Breast epithelium (tissue), 3 donors: ENCODE results near the gene TNF.

ENCODE experiments used
- POLR2A ChIP-seq: fragments of 450-650 bp; IDR thresholded peaks from one replicate; pipeline ENCODE4 v1.6.1; 2016; ENCODE audit warnings: antibody characterized with exemption, mild to moderate bottlenecking, moderate library complexity
- POLR2AphosphoS5 ChIP-seq, 3 donors: sonication (generic); formaldehyde crosslinking; IDR thresholded peaks; one replicate each; pipeline ENCODE4 v1.6.1; 2017; ENCODE audit warnings: antibody characterized with exemption in 3 of 3
- TF ChIP-seq, protein P1 (sequence below), 3 donors: fragments of 450-650 bp; IDR thresholded peaks; one replicate each; pipeline ENCODE4 v1.5.1; 2016 to 2017; ENCODE audit warnings: antibody characterized with exemption in 3 of 3, mild to moderate bottlenecking in 3 of 3, moderate library complexity in 3 of 3

DNA sequence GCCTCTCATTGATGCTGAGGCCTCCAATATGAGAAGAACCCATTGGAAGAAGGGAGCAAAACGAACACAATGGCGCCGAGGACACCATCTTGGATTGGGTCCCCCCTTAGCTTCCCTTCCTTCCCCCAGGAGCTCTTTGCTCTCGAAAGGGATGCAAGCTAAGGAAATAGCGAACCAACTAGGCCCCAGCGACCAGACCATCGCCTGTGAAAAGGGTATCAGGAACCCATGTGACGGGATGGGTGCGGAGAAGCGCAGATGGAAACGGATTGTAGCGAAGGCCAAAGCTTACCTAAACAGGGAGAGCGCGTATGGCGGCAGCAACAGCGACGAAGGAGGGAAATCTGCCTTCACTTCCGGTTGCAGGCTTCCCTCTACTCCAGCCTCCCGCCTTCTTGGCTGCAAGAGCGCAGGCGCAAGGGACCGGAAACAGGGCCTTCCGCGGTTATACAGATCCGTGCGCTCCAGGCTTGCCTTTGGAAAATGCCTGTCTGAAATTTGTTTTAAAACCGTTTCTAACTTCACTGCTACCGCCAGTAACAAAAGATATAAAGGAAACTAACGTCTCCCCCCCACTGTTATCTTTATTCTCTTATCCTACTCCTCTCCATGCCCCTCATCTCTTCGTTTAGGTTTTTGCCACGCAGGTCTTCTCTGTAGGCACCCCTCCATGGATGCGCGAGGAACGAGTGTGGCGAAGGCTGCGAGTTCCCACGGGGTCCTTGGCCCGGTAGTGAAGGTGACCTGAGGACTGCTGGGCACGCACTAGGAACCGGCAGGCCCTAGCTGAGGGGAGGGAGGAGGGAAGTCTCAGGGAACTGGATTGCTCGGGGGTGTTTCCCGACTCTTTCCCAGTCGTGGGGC is 33.5 kb upstream of the TNF start, which contains the start of gene DDX39B:
- TF ChIP-seq, protein P1, sequence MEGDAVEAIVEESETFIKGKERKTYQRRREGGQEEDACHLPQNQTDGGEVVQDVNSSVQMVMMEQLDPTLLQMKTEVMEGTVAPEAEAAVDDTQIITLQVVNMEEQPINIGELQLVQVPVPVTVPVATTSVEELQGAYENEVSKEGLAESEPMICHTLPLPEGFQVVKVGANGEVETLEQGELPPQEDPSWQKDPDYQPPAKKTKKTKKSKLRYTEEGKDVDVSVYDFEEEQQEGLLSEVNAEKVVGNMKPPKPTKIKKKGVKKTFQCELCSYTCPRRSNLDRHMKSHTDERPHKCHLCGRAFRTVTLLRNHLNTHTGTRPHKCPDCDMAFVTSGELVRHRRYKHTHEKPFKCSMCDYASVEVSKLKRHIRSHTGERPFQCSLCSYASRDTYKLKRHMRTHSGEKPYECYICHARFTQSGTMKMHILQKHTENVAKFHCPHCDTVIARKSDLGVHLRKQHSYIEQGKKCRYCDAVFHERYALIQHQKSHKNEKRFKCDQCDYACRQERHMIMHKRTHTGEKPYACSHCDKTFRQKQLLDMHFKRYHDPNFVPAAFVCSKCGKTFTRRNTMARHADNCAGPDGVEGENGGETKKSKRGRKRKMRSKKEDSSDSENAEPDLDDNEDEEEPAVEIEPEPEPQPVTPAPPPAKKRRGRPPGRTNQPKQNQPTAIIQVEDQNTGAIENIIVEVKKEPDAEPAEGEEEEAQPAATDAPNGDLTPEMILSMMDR (IDR thresholded peaks at IDR 0.05) = no peak
- TF ChIP-seq POLR2AphosphoS5 (IDR thresholded peaks at IDR 0.05) (peak; percentile 99 to 100 (median 100)), POLR2A (peak; percentile 78)
